AG09309 (cell line): Measurements from ENCODE around the gene NYAP2.

Experiments
- DNase-seq: peaks from one replicate; pipeline ENCODE4 v3.0.0-alpha.2; 2010; ENCODE audit warnings: low read depth
- H3K4me3 ChIP-seq: 2 replicates; pipeline ENCODE4 v1.5.1; 2011; ENCODE audit warnings: mild to moderate bottlenecking, low read depth, low read length, moderate library complexity; ENCODE audit not compliant: control insufficient read depth
- TF ChIP-seq, protein P1 (sequence below): IDR thresholded peaks from 2 replicates; pipeline ENCODE4 v1.5.1; 2011; ENCODE audit warnings: mild to moderate bottlenecking, low read depth, low read length, inconsistent platforms; ENCODE audit not compliant: insufficient read depth, control insufficient read depth; ENCODE audit errors: missing control alignments

NYAP2 gene

DNA sequence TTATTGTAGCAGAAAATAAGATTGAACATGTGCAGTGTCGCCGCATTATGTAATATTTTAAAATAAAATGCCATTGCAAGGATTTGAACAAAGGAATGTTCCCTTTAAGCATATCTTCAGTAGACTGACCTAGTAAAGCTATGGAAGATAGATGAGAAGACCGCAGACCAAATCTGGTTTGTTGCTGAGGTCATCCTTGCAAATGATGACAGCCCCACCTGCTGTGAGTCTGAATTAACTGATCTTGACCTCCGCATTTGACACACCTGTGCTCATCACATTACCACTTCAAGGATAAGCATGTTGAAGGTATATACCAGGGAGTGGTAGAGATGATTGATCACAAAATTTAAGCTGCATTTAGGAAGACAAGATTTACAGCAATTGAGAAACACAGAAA lies 96.2 kb downstream of the NYAP2 start:
- TF ChIP-seq, protein P1, sequence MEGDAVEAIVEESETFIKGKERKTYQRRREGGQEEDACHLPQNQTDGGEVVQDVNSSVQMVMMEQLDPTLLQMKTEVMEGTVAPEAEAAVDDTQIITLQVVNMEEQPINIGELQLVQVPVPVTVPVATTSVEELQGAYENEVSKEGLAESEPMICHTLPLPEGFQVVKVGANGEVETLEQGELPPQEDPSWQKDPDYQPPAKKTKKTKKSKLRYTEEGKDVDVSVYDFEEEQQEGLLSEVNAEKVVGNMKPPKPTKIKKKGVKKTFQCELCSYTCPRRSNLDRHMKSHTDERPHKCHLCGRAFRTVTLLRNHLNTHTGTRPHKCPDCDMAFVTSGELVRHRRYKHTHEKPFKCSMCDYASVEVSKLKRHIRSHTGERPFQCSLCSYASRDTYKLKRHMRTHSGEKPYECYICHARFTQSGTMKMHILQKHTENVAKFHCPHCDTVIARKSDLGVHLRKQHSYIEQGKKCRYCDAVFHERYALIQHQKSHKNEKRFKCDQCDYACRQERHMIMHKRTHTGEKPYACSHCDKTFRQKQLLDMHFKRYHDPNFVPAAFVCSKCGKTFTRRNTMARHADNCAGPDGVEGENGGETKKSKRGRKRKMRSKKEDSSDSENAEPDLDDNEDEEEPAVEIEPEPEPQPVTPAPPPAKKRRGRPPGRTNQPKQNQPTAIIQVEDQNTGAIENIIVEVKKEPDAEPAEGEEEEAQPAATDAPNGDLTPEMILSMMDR = no peak
- H3K4me3 ChIP-seq = no peak overlapping the region
- no peak for DNase-seq

- no peak for DNase-seq
- no peak overlapping the region for H3K4me3 ChIP-seq
- TF ChIP-seq, protein P1 = no peak
Measured at GRCh38 chr2:225496568-225496967, 97.1 kb downstream of the NYAP2 start.

- DNase-seq = no peak
- TF ChIP-seq, protein P1 = no peak
- H3K4me3 ChIP-seq = no peak overlapping the region
Measured at GRCh38 chr2:225497166-225497565, 97.7 kb downstream of the NYAP2 start.

GRCh38 chr2:225501022-225501421 lies 101.5 kb downstream of the NYAP2 start:
- TF ChIP-seq, protein P1 = no peak
- DNase-seq = no peak
- no peak overlapping the region for H3K4me3 ChIP-seq

- TF ChIP-seq, protein P1 = no peak
- no peak overlapping the region for H3K4me3 ChIP-seq
- DNase-seq = no peak
Measured at GRCh38 chr2:225502971-225503370, 103.5 kb downstream of the NYAP2 start.

DNA sequence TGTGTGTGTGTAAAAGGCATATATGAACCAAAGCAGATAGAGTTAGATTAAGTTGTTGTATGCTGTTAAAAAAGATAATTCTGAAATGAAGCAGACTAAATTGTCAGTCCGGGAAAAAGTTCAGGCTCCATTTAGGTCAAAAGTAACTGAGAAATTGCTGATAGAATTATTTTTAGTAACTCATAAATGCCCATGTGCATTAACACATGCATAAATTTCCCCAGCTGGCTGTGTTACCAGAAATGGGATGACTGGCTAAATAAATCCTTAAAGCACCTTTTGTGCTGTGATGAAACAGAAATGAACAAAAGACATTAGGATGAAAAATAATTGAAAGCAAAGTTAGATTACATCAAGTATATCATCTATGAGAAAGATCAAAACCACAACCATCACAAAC lies 111.3 kb downstream of the NYAP2 start:
- DNase-seq = no peak
- no peak overlapping the region for H3K4me3 ChIP-seq
- TF ChIP-seq, protein P1 = no peak

DNA sequence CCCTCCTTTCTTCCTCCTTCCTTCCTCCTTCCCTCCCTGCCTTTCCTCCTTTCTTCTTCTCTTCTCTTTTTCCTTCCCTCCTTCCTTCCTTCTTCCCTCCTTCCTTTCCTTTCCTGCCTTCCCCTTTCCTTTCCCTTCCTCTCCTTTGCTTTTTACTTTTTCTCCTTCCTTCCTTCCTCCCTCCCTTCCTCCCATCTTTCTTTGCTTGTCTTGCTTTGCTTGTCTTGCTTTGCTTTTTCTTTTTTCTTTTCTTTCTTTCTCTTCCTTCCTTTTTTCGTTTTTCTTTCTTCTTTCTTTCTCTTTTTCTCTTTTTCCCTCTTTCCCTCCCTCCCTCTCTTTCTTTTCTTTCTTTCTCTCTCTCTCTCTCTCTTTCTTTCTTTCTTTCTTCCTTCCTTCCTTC lies 113.0 kb downstream of the NYAP2 start:
- TF ChIP-seq, protein P1 = no peak
- DNase-seq = no peak
- H3K4me3 ChIP-seq = no peak overlapping the region
